Activated naive CD8-positive, alpha-beta T cell treated with anti-CD3 and anti-CD28 coated beads, Interleukin-2, amount 10 ng/mL, durations not matched to agents 7 days and 5 days (primary cell): Measurements from ENCODE around the gene ARHGEF3. TPM values are rescaled to one million over a fixed set of nuclear protein-coding genes. Genes with fewer than 3 reads are reported as not detected.
"Not testable (repeated sequence)": the region's sequence is repeated elsewhere in the genome, so short reads cannot be mapped to it uniquely, and the experiment has no call there.

ENCODE experiments used
- ATAC-seq: fragments of 150-1000 bp; cut with Tn5 transposase; one replicate; pipeline ENCODE4 v1.10.0; 2021; ENCODE audit warnings: low read depth, moderate library complexity
- POLR2A ChIA-PET: fragments of 350-600 bp; sonication (Branson Sonifier 250); formaldehyde crosslinking; loops from one replicate; lab custom pipeline; 2021; ENCODE audit warnings: antibody characterized with exemption; lab: Charles Lee
- DNase-seq: peaks from one replicate; pipeline ENCODE4 v3.0.0; 2021
- H3K27ac Mint-ChIP-seq: one replicate; pipeline ENCODE4 v1.8.0; 2022; ENCODE audit warnings: mild to moderate bottlenecking, mixed read lengths
- H3K27me3 Mint-ChIP-seq: one replicate; pipeline ENCODE4 v1.8.0; 2022; ENCODE audit warnings: mild to moderate bottlenecking, moderate library complexity, mixed read lengths
- H3K36me3 Mint-ChIP-seq: one replicate; pipeline ENCODE4 v1.8.0; 2021; ENCODE audit warnings: mild to moderate bottlenecking, mixed read lengths
- H3K4me1 Mint-ChIP-seq: one replicate; pipeline ENCODE4 v1.8.0; 2021; ENCODE audit warnings: mixed read lengths
- H3K4me3 Mint-ChIP-seq: one replicate; pipeline ENCODE4 v1.8.0; 2022; ENCODE audit warnings: mild to moderate bottlenecking, moderate library complexity, mixed read lengths
- H3K9me3 Mint-ChIP-seq: one replicate; pipeline ENCODE4 v1.8.0; 2021; ENCODE audit warnings: mixed read lengths
- total RNA-seq, 2 experiments: library from RNA; stranded (reverse); gene quantifications; one replicate each; pipeline ENCODE4 v1.2.3, GENCODE V29; 2021

Gene ARHGEF3
- total RNA-seq, 2 experiments from 2014 or later = 130 TPM

DNA sequence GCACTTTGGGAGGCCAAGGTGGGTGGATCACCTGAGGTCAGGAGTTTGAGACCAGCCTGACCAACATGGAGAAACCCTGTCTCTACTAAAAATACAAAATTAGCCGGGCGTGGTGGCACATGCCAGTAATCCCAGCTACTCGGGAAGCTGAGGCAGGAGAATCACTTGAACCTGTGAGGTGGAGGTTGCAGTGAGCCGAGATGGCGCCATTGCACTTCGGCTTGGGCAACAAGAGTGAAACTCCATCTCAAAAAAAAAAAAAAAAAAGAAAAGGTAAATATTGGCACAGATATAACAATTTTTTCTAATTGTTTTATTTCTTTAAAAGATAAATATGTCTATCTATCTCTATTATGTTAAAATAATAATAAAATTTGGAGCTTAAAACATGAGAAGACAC is 94.3 kb downstream of the ARHGEF3 start:
- not testable (repeated sequence) for H3K4me3 Mint-ChIP-seq, H3K27ac Mint-ChIP-seq, H3K9me3 Mint-ChIP-seq, DNase-seq, ATAC-seq, H3K27me3 Mint-ChIP-seq, H3K36me3 Mint-ChIP-seq
- POLR2A ChIA-PET = interaction anchor here (0.7 to 1.6 kb wide), 6 partner anchors 41 to 301 kb away, joined by 3 to 17 read pairs (median 4); partner anchors contain the start of gene ARHGEF3
- H3K4me1 Mint-ChIP-seq = peaks cover 25% of the 10 kb centered on the region

DNA sequence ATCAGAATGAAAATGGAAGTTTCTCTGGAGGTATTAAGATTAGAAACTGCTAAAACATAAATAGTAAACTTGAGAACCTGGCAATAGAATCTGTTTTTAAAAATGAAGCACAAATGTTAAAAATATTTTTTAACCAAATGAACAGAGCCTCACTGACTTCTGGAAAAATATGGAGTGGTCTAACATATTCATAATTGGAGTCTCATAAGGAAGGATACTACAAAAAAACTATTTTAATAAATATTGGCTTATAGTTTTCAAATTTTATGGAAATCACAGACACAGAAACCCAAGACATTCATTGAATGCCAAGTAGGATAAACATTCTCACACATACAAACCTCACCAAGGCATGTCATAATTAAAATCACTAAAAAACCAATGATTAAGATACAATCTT is 95.1 kb downstream of the ARHGEF3 start:
- no peak for DNase-seq
- peaks cover 26% of the 10 kb centered on the region for H3K4me1 Mint-ChIP-seq
- no peak for ATAC-seq
- H3K36me3 Mint-ChIP-seq = peaks cover 5% of the 10 kb centered on the region
- no peak overlapping the region for H3K27ac Mint-ChIP-seq
- H3K27me3 Mint-ChIP-seq = no peaks in the 10 kb centered on the region
- POLR2A ChIA-PET = interaction anchor here (5.8 kb wide), 1 partner anchor 92 kb away, joined by 124 read pairs; the partner anchor contains the start of gene ARHGEF3
- no peak overlapping the region for H3K4me3 Mint-ChIP-seq
- H3K9me3 Mint-ChIP-seq = peaks cover 2% of the 10 kb centered on the region

DNA sequence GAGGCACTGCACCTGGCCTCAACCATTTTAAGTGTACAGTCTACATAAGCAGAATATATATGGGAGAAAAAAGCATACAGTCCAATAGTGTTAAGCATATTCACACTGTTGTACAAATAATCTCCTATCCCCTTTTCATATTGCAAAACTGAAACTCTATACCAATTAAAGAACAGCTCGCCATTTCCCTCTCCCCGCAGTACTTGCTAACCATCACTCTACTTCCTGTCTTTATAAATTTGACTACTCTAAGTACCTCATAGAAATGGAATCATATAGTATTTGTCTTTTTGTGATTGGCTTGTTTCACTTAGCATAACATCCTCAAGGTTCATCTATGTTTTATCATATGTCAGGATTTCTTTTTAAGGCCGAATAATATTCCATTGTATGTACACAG is 97.0 kb downstream of the ARHGEF3 start:
- Mint-ChIP-seq H3K27ac (peak overlapping the region; percentile 83), H3K4me1 (peaks cover 29% of the 10 kb centered on the region)
- peak; percentile 81 for ATAC-seq

DNA sequence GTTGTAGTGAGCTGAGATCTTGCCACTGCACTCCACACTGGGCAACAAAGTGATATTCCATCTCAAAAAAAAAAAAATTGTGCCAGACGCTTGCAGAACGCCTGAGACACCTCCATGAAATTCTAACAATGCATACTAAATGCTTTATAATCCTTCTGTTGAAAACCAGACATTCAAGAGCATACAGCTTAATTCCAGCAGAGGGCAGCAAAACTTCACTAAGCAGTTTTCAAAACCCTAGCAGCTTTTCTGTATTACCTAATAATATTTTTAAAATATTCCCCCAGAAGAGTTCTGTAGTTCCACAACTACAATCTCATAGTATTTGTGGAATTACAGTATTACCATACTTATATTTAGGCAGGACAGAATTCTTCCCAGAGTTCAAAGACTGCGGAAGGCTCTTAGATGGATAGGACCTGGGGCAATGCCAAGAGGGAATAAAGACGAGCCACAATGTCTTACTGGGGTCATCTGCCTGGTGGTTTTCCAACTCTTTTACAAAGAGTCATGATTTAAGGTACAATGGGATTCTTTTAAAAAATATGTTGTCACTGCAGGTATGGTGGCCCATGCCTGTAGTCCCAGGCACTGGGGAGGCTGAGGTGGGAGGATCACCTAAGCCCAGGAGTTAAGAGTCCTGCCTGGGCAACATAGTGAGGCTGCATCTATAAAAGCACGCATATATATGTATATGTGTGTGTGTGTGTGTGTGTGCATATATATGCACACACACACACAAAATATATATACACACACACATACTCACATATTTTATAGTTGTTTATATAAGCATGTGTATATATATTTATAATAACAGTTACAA is 99.0 kb downstream of the ARHGEF3 start:
- H3K36me3 Mint-ChIP-seq = peaks cover 3% of the 10 kb centered on the region
- peak overlapping the region; percentile 59 for H3K27ac Mint-ChIP-seq
- H3K4me1 Mint-ChIP-seq = peaks cover 29% of the 10 kb centered on the region
- peak; percentile 40 for ATAC-seq
- POLR2A ChIA-PET = interaction anchor here (0.6 to 5.8 kb wide), 7 partner anchors 10 to 286 kb away, joined by 3 to 124 read pairs (median 6); partner anchors contain the start of genes ARHGEF3 and TASOR
- H3K4me3 Mint-ChIP-seq = no peak overlapping the region
- peaks cover 2% of the 10 kb centered on the region for H3K9me3 Mint-ChIP-seq
- H3K27me3 Mint-ChIP-seq = no peaks in the 10 kb centered on the region
- no peak for DNase-seq

More for the DNA sequence above, 97.0 kb downstream of the ARHGEF3 start:
- peaks cover 5% of the 10 kb centered on the region for H3K36me3 Mint-ChIP-seq
- no peaks in the 10 kb centered on the region for H3K27me3 Mint-ChIP-seq
- peaks cover 2% of the 10 kb centered on the region for H3K9me3 Mint-ChIP-seq
- DNase-seq = no peak
- POLR2A ChIA-PET = interaction anchor here (0.7 to 5.8 kb wide), 13 partner anchors 10 to 284 kb away, joined by 3 to 124 read pairs (median 7); partner anchors contain the start of gene ARHGEF3
- peak overlapping the region; percentile 57 for H3K4me3 Mint-ChIP-seq

DNA sequence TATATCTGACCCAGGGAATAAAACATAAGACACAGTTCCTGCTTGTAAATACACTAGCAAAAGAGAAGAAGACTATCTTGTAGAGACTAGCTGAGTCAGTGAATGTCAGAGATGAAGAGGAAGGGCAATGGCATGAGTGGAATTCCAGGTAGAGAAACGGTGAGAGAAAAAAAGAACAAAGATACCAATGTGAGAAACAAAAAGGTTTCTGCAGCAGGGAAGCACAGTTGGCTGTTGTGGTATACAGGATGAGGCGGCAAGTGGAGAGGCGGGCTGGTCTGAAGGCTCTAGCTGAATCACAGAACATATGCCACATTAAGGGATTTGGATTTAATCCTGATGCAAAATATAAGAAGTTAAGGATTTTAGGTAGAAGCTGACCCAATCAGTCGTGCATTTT is 101.6 kb downstream of the ARHGEF3 start:
- Mint-ChIP-seq H3K9me3 (no peaks in the 10 kb centered on the region), H3K4me1 (peaks cover 32% of the 10 kb centered on the region), H3K4me3 (no peak overlapping the region), H3K27me3 (no peaks in the 10 kb centered on the region), H3K27ac (peak overlapping the region; percentile 54), H3K36me3 (peaks cover 1% of the 10 kb centered on the region)
- POLR2A ChIA-PET = interaction anchor here (0.5 to 1.4 kb wide), 2 partner anchors 98 to 100 kb away, joined by 4 to 7 read pairs; no protein-coding TSS in a partner anchor
- DNase-seq (no peak), ATAC-seq (no peak)

DNA sequence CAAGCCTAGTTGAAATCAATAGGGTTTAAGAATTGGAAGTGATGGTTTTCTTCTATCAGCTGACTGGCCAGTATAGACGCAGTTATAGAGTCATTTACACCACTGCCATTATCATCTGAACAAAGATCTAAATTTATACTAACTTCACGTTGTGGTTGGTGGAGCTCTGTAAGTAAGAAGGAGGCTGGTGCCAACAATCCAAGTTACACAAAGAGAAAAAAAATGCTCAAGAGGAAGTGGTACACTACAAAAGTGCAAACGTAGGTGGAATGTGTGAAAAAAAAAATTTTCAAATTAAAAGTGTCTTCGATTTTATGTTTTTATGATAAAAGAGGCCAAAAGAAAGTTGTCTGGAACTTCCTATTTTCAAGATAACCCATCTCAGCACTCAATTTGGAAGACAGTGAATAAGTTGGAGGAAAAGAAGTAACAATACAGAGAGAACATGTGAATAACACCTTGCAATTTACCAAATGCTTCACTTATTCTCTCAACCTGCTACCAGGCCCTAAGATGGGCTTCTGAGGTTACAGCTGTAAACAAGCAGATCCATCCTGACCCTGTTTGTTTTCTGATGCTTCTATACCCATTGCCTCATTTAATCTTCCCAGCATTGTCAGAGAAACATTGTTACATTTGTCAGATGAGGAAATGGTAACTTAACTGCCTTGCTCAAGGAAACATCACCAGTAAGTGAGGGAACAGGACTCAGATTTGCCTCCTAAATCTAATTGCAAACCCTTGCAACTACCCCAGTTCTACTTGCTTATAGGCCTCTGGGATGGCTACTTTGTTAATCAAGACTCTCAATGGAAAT is 106.7 kb downstream of the ARHGEF3 start:
- POLR2A ChIA-PET = interaction anchor here (0.7 to 6.3 kb wide), 6 partner anchors 10 to 1319 kb away, joined by 5 to 80 read pairs (median 6); partner anchors contain the start of genes ARHGEF3 and TASOR
- Mint-ChIP-seq H3K36me3 (peaks cover 5% of the 10 kb centered on the region), H3K4me1 (peaks cover 35% of the 10 kb centered on the region), H3K9me3 (no peaks in the 10 kb centered on the region), H3K4me3 (peak overlapping the region; percentile 7), H3K27ac (peak overlapping the region; percentile 74), H3K27me3 (no peaks in the 10 kb centered on the region)
- ATAC-seq (peak; percentile 48), DNase-seq (no peak)

DNA sequence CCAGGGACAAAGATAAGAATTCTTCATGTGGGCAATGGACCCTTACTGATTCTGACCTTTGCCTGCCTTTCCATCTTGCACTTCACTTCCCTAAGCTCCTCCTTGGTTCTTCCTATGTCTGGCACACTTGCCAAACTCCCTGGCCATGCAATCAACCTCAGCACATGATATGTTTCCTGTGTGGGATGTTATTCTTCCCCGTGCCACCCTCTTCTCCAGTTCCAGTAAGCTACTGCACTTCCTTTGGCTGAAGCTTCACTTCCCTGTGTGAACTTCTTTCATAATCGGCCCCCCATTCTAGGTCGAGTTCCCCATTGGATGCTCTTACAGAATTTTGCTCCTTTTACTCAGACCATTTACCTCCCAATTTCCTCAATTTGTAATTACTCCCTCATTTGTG is 108.0 kb downstream of the ARHGEF3 start:
- H3K9me3 Mint-ChIP-seq = no peaks in the 10 kb centered on the region
- H3K4me1 Mint-ChIP-seq = peaks cover 32% of the 10 kb centered on the region
- peak overlapping the region; percentile 89 for H3K4me3 Mint-ChIP-seq
- POLR2A ChIA-PET = interaction anchor here (0.6 to 6.3 kb wide), 13 partner anchors 9 to 310 kb away, joined by 3 to 80 read pairs (median 6); partner anchors contain the start of genes ARHGEF3, CCDC66 and TASOR
- peaks cover 5% of the 10 kb centered on the region for H3K36me3 Mint-ChIP-seq
- peak overlapping the region; percentile 90 for H3K27ac Mint-ChIP-seq
- DNase-seq (no peak), ATAC-seq (no peak)
- H3K27me3 Mint-ChIP-seq = no peaks in the 10 kb centered on the region

DNA sequence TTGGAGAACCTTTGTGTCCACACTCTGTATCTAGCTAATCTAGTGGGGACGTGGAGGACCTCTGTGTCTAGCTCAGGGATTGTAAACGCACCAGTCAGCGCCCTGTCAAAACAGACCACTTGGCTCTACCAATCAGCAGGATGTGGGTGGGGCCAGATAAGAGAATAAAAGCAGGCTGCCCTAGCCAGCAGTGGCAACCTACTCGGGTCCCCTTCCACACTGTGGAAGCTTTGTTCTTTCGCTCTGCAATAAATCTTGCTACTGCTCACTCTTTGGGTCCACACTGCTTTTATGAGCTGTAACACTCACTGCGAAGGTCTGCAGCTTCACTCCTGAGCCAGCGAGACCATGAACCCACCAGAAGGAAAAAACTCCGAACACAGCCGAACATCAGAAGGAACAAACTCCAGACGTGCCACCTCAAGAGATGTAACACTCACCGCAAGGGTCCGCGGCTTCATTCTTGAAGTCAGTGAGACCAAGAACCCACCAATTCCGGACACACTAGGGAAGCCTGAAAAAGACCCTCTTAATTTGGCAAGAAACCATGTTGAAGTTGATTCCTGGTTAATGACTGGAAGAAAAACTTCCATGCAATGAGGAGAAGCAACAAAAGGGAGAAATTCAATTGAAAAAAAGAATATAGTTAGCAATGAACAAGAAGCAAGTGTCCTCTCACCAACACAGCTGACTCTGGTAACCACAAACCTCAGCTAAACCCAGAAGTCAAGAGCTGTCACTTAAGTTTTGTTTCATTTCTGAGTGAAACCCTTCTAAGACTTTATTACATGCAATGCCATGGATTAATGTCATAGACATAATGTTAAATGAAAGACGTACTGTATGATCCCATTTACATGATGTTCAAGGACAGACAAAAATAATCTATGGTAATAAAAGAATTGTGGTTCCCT is 109.0 kb downstream of the ARHGEF3 start:
- H3K4me1 Mint-ChIP-seq = peaks cover 32% of the 10 kb centered on the region
- peak; percentile 80 for ATAC-seq
- peak overlapping the region; percentile 89 for H3K4me3 Mint-ChIP-seq
- H3K27ac Mint-ChIP-seq = peak overlapping the region; percentile 90
- H3K9me3 Mint-ChIP-seq, H3K36me3 Mint-ChIP-seq, H3K27me3 Mint-ChIP-seq: not testable (repeated sequence)
- POLR2A ChIA-PET = interaction anchor here (0.6 to 6.3 kb wide), 19 partner anchors 9 to 311 kb away, joined by 3 to 80 read pairs (median 4); partner anchors contain the start of genes ARHGEF3, CCDC66 and TASOR
- peak; percentile 55 for DNase-seq

DNA sequence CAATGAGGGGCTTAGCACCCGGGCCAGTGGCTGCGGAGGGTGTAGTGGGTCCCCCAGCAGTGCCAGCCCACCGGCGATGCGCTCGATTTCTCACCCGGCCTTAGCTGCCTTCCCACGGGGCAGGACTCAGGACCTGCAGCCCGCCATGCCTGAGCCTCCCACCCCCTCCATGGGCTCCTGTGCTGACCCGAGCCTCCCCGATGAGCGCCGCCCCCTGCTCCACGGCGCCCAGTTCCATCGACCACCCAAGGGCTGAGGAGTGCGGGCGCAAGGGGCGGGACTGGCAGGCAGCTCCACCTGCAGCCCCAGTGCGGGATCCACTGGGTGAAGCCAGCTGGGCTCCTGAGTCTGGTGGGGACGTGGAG is 109.8 kb downstream of the ARHGEF3 start:
- not testable (repeated sequence) for H3K4me3 Mint-ChIP-seq, H3K9me3 Mint-ChIP-seq, H3K27me3 Mint-ChIP-seq, DNase-seq, ATAC-seq, H3K36me3 Mint-ChIP-seq
- Mint-ChIP-seq H3K4me1 (peaks cover 32% of the 10 kb centered on the region), H3K27ac (peak overlapping the region; percentile 90)
- POLR2A ChIA-PET = interaction anchor here (1.0 to 6.3 kb wide), 10 partner anchors 8 to 230 kb away, joined by 3 to 80 read pairs (median 5); partner anchors contain the start of genes ARHGEF3, CCDC66 and TASOR

DNA sequence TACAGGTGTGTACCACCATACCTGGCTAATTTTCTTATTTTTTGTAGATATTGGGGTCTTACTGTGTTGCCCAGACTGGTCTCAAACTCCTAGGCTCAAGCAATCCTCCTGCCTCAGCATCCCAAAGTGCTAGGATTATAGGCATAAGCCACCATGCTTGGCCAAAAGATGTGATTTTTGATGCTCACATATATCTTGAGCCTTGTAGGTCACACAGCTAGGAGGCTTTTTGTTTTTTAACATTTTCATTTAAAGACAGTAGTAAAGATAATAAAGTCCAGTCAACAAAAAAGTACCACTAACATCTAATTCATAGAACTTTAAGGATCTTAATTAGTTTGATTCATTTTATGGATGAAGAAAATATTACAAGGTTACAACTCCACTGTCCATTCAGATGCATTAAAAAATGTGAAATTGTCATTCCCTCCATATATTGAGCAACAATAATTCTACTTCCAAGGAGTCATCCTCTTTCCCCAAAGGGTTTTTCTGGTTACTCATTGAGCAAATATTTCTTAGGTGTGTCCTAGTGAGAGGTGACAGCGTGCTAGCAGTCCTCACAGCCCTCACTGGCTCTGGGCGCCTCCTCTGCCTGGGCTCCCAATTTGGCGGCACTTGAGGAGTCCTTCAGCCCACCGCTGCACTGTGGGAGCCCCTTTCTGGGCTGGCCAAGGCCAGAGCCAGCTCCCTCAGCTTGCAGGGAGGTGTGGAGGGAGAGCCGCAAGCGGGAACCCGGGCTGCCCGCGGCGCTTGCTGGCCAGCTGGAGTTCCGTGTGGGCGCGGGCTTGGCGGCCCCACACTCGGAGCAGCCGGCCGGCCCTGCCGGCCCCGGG is 110.4 kb downstream of the ARHGEF3 start:
- ATAC-seq (no peak), DNase-seq (no peak)
- no peak overlapping the region for H3K27ac Mint-ChIP-seq
- peaks cover 5% of the 10 kb centered on the region for H3K36me3 Mint-ChIP-seq
- H3K27me3 Mint-ChIP-seq = no peaks in the 10 kb centered on the region
- H3K4me1 Mint-ChIP-seq = peaks cover 31% of the 10 kb centered on the region
- no peak overlapping the region for H3K4me3 Mint-ChIP-seq
- no peaks in the 10 kb centered on the region for H3K9me3 Mint-ChIP-seq
- POLR2A ChIA-PET = interaction anchor here (0.7 to 6.3 kb wide), 6 partner anchors 7 to 230 kb away, joined by 3 to 80 read pairs (median 5); partner anchors contain the start of gene TASOR

DNA sequence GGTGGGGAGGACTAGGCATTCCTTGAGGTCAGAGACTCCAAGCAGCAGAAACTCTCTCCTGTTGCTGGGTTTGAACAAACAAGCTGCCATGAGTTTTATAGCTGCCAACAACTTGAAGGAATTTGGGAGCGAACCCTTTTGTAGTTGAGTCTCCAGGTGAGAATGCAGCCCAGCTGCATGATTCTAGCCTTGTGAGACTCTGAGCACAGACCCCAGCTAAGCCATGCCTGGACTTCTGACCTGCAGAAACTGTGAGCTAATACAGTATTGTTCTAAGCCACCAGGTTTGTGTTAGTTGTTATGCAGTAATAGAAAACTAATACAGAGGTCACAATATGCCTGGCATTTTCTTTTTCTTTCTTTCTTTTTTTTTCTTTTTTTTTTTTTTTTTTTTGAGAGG is 112.4 kb downstream of the ARHGEF3 start:
- Mint-ChIP-seq H3K4me1 (peaks cover 18% of the 10 kb centered on the region), H3K27ac (no peak overlapping the region), H3K27me3 (no peaks in the 10 kb centered on the region), H3K9me3 (no peaks in the 10 kb centered on the region), H3K36me3 (peaks cover 7% of the 10 kb centered on the region), H3K4me3 (no peak overlapping the region)
- POLR2A ChIA-PET = interaction anchor here (0.6 kb wide), 2 partner anchors 11 to 35 kb away, joined by 4 to 5 read pairs; no protein-coding TSS in a partner anchor
- DNase-seq (no peak), ATAC-seq (no peak)
